Heart left ventricle (tissue), 13 donors: ENCODE data around the gene CFAP157.

Experiments
- CTCF ChIP-seq, 12 donors: fragments of 200-600 bp; sonication (generic) in 4 of 12; IDR thresholded peaks; one replicate each; pipeline versions ENCODE4 v1.5.0 to v1.8.0; 2018 to 2022; ENCODE audit warnings: antibody characterized with exemption in 12 of 12, mild to moderate bottlenecking in 5 of 12
- POLR2A ChIP-seq, 2 donors: fragments of 450-650 bp; IDR thresholded peaks; one replicate each; pipeline ENCODE4 v1.6.1; 2017; ENCODE audit warnings: antibody characterized with exemption in 2 of 2, mild to moderate bottlenecking in 2 of 2, moderate library complexity in 2 of 2
- donor health status: ischemic (EF 13 %, LVEDD 7.1; RV severe dilation, severe dysfunction).
- donor health status: DM: no; HTN: yes; CAD: no.
- donor health status: DM: no; HTN: no; CAD: no.
- donor health status: ischemic (EF 25% LVEDD 6.9; RV normal size, moderate dysfunction).
- donor health status: ischemic (EF 25% LVEDD 5.7; RV mildly dilated, moderate dysfunction).
- donor health status: ischemic (EF 35%, LVEDD 5.7; RV mildly dilated, moderate dysfunction).
- donor health status: nonischemic (EF 11% LVEDD 7.7; RV severe dilation, severe dysfunction).
- donor health status: DM: yes; HTN: yes; CAD: no.
- donor health status: PGD.
- donor health status: ischemic (EF 29% LVEDD 5.4; RV normal size, mild dysfunction).
- donor health status: nonischemic (EF 23%, LVEDD 6.1; RV moderate dilation, normal function).

DNA sequence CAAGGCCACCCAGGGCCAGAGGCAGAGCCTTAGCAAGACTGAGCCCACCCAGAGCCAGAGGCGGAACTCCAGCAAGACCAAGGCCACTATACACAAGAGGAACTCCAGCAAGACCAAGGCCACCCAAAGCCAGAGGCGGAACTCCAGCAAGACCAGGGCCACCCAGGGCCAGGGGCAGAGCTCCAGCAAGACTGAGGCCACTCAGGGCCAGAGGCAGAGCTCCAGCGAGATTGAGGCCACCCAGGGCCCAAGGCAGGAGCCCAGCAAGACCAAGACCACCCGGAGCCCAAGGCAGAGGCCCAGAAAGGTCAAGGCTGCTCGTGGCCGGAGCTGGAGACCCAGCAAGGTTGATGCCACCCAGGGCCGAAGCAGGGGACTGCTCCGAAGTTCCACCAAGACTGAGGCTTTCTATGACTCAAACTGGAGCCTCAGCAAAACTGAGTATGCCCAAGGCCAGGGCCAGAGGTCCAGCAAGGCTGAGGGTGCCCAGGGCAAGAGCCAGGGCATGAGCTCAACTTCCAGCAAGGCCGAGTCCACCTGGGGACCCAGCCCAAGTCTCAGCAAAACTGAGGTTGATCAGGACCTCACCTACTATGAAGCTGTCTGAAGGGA, 24.1 kb downstream of the CFAP157 start:
- no peak for TF ChIP-seq CTCF (IDR thresholded peaks at IDR 0.05)
- TF ChIP-seq POLR2A (IDR thresholded peaks at IDR 0.05), result no peak
